H1 (cell line): ENCODE data around the gene PLPP7. TPM values are rescaled to one million over a fixed set of nuclear protein-coding genes. Genes with fewer than 3 reads are reported as not detected.

Experiments
- CTCF ChIA-PET: fragments of 300-600 bp; sonication (Branson Sonifier 250); formaldehyde crosslinking; loops from one replicate; lab custom pipeline; 2021; ENCODE audit not compliant: partially characterized antibody; lab: Charles Lee
- POLR2A ChIA-PET: fragments of 300-600 bp; sonication (Branson Sonifier 250); formaldehyde crosslinking; loops from one replicate; lab custom pipeline; 2021; ENCODE audit warnings: inconsistent platforms; ENCODE audit not compliant: partially characterized antibody; lab: Charles Lee
- DNase-seq, 2 experiments: peaks; one replicate each; pipeline versions ENCODE4 v3.0.0 to v3.0.0-alpha.2; 2010 to 2022; ENCODE audit warnings: low spot score in 2 of 2, low read depth in 1 of 2, mixed read lengths in 1 of 2
- FAIRE-seq: peaks from 2 replicates; lab custom pipeline; 2011; peaks lifted over from hg19 to GRCh38; lab: Jason Lieb, UNC
- H2AFZ ChIP-seq: 2 replicates; pipeline ENCODE4 v1.8.1; 2012; ENCODE audit warnings: low read length, inconsistent platforms
- H2AK5ac ChIP-seq: 2 replicates; pipeline ENCODE4 v1.6.1; 2013; ENCODE audit warnings: low read depth, low read length
- H2BK120ac ChIP-seq: replicated peaks from 2 replicates; pipeline ENCODE3; 2013; ENCODE audit warnings: low read depth, low read length, inconsistent platforms
- H2BK12ac ChIP-seq: 2 replicates; pipeline ENCODE4 v1.6.1; 2013; ENCODE audit warnings: low read depth, low read length
- H2BK15ac ChIP-seq: 2 replicates; pipeline ENCODE4 v1.6.1; 2013; ENCODE audit warnings: low read length
- H2BK20ac ChIP-seq: 2 replicates; pipeline ENCODE4 v1.6.1; 2013; ENCODE audit warnings: low read length
- H2BK5ac ChIP-seq: 2 replicates; pipeline ENCODE4 v1.6.1; 2013; ENCODE audit warnings: low read depth, low read length
- H3K14ac ChIP-seq: 2 replicates; pipeline ENCODE4 v1.6.1; 2013; ENCODE audit warnings: inconsistent platforms; ENCODE audit not compliant: insufficient read length
- H3K18ac ChIP-seq: 2 replicates; pipeline ENCODE4 v1.6.1; 2013; ENCODE audit warnings: low read length; ENCODE audit errors: extremely low read depth
- H3K23ac ChIP-seq: 2 replicates; pipeline ENCODE4 v1.6.1; 2013; ENCODE audit warnings: inconsistent platforms; ENCODE audit not compliant: insufficient read length
- H3K23me2 ChIP-seq: 2 replicates; pipeline ENCODE4 v1.6.1; 2013; ENCODE audit warnings: low read depth, low read length
- H3K27ac ChIP-seq: 2 replicates; pipeline ENCODE4 v1.6.1; 2011; ENCODE audit warnings: low read depth, low read length, inconsistent platforms
- H3K27me3 ChIP-seq, 4 experiments: replicated peaks in 1 of 4; 1 replicate in 1 of 4; 2 replicates in 3 of 4; pipeline versions ENCODE4 v1.6.1 to v1.8.1; 2011 to 2013; ENCODE audit warnings: low read length in 3 of 4, mild to moderate bottlenecking in 3 of 4, inconsistent platforms in 2 of 4, mixed read lengths in 2 of 4, moderate library complexity in 1 of 4; ENCODE audit not compliant: control insufficient read depth in 3 of 4, insufficient read depth in 3 of 4; ENCODE audit errors: extremely low read depth in 1 of 4
- H3K36me3 ChIP-seq, 4 experiments: 2 replicates each; pipeline versions ENCODE4 v1.6.1 to v1.8.1; 2011 to 2013; ENCODE audit warnings: mild to moderate bottlenecking in 4 of 4, low read length in 3 of 4, moderate library complexity in 2 of 4, control low read depth in 1 of 4, inconsistent platforms in 1 of 4; ENCODE audit not compliant: insufficient read depth in 4 of 4, control insufficient read depth in 2 of 4
- H3K4ac ChIP-seq: replicated peaks from 2 replicates; pipeline ENCODE3; 2013; ENCODE audit warnings: low read length, low read depth, mixed read lengths, inconsistent platforms; ENCODE audit not compliant: insufficient read length
- H3K4me1 ChIP-seq, 4 experiments: replicated peaks in 1 of 4; 1 replicate in 1 of 4; 2 replicates in 3 of 4; pipeline versions ENCODE4 v1.6.1 to v1.8.1; 2011 to 2013; ENCODE audit warnings: low read length in 3 of 4, inconsistent platforms in 2 of 4, mixed read lengths in 1 of 4; ENCODE audit not compliant: insufficient read depth in 4 of 4, control insufficient read depth in 3 of 4
- H3K4me2 ChIP-seq, 2 experiments: 2 replicates each; pipeline versions ENCODE4 v1.6.1 to v1.8.1; 2011 to 2013; ENCODE audit warnings: low read depth in 2 of 2, low read length in 2 of 2, control low read depth in 1 of 2, inconsistent platforms in 1 of 2, mild to moderate bottlenecking in 1 of 2; ENCODE audit not compliant: insufficient read depth in 1 of 2
- H3K4me3 ChIP-seq, 4 experiments: fragments of 200-600, 300-600 bp in 1 of 4; sonication (generic), shearing (Covaris generic), sonication (Bioruptor Twin) in 1 of 4; 2 replicates each; pipeline versions ENCODE4 v1.5.1 to v1.8.1; 2011 to 2016; ENCODE audit warnings: low read length in 4 of 4, low read depth in 3 of 4, control low read depth in 2 of 4, inconsistent platforms in 2 of 4, mild to moderate bottlenecking in 2 of 4, mixed read lengths in 1 of 4, moderate library complexity in 1 of 4; ENCODE audit not compliant: insufficient read depth in 2 of 4; ENCODE audit errors: extremely low read depth in 1 of 4
- H3K56ac ChIP-seq: replicated peaks from 2 replicates; pipeline ENCODE3; 2013; ENCODE audit warnings: low read depth, mild to moderate bottlenecking, mixed read lengths, low read length, inconsistent platforms; ENCODE audit not compliant: insufficient read length
- H3K79me1 ChIP-seq: 2 replicates; pipeline ENCODE4 v1.6.1; 2013; ENCODE audit warnings: low read depth, low read length, control low read depth
- H3K79me2 ChIP-seq, 2 experiments: 2 replicates each; pipeline versions ENCODE4 v1.6.1 to v1.8.1; 2012 to 2013; ENCODE audit warnings: low read length in 2 of 2, mild to moderate bottlenecking in 2 of 2, inconsistent platforms in 1 of 2; ENCODE audit not compliant: insufficient read depth in 2 of 2, control insufficient read depth in 1 of 2
- H3K9ac ChIP-seq, 4 experiments: replicated peaks in 1 of 4; 1 replicate in 1 of 4; 2 replicates in 3 of 4; pipeline versions ENCODE4 v1.6.1 to v1.8.1; 2011 to 2013; ENCODE audit warnings: low read depth in 3 of 4, low read length in 3 of 4, control low read depth in 2 of 4, mild to moderate bottlenecking in 2 of 4, moderate library complexity in 2 of 4, inconsistent platforms in 1 of 4; ENCODE audit errors: extremely low read depth in 1 of 4
- H3K9me3 ChIP-seq, 2 experiments: 2 replicates each; pipeline versions ENCODE4 v1.6.1 to v1.8.1; 2012 to 2013; ENCODE audit warnings: mild to moderate bottlenecking in 2 of 2, moderate library complexity in 2 of 2, control low read depth in 1 of 2, inconsistent platforms in 1 of 2, low read depth in 1 of 2, low read length in 1 of 2, mixed read lengths in 1 of 2; ENCODE audit not compliant: insufficient read depth in 2 of 2
- H4K20me1 ChIP-seq, 2 experiments: replicated peaks in 1 of 2; 2 replicates each; pipeline versions ENCODE3 to v1.8.1; 2011 to 2013; ENCODE audit warnings: inconsistent platforms in 2 of 2, low read length in 2 of 2, mild to moderate bottlenecking in 1 of 2; ENCODE audit not compliant: insufficient read depth in 2 of 2, control insufficient read depth in 1 of 2
- H4K5ac ChIP-seq: 2 replicates; pipeline ENCODE4 v1.6.1; 2013; ENCODE audit warnings: low read length, low read depth, mixed read lengths, inconsistent platforms; ENCODE audit not compliant: insufficient read length
- H4K8ac ChIP-seq: 2 replicates; pipeline ENCODE4 v1.8.0; 2013; ENCODE audit warnings: mild to moderate bottlenecking, moderate library complexity, low read length, inconsistent platforms; ENCODE audit not compliant: insufficient read depth; ENCODE audit errors: extremely low read depth
- H4K91ac ChIP-seq: replicated peaks from 2 replicates; pipeline ENCODE3; 2013; ENCODE audit warnings: low read length, mixed read lengths, inconsistent platforms; ENCODE audit not compliant: insufficient read length
- GTF2F1 ChIP-seq: IDR thresholded peaks from 2 replicates; pipeline ENCODE4 v1.6.1; 2012; ENCODE audit warnings: low read depth, low read length, improper control_type of control experiment, borderline replicate concordance
- WGBS, 2 experiments: shearing (Covaris generic) in 1 of 2; methylation state at CpG; one replicate each; pipeline versions ENCODE4 v1.1.6 to v1.1.7; 2013 to 2015; ENCODE audit warnings: low lambda C conversion rate in 2 of 2, mixed read lengths in 2 of 2, inconsistent platforms in 1 of 2, low coverage in 1 of 2, missing lambda C conversion rate in 1 of 2; ENCODE audit not compliant: insufficient replicate concordance in 2 of 2, insufficient coverage in 1 of 2, insufficient read length in 1 of 2; ENCODE audit errors: extremely low coverage in 1 of 2, missing lambda C conversion rate in 1 of 2; 5-methylcytosine and 5-hydroxymethylcytosine counted together
- polyA plus RNA-seq, 7 experiments: library from polyadenylated mRNA; depleted of rRNA in 3 of 7; stranded (reverse) in 5 of 7; unstranded in 2 of 7; fragments of >200 nt in 5 of 7; fragments of 200-250 nt in 2 of 7; gene quantifications; 1 replicate in 5 of 7; 2 replicates in 1 of 7; 4 replicates in 1 of 7; pipeline versions ENCODE4 v1.2.1 to v1.2.3, GENCODE V29; 2011 to 2013; ENCODE audit warnings: missing spikeins in 2 of 7, mixed read lengths in 2 of 7
- total RNA-seq: library from RNA; stranded (reverse); fragmentation: NEBNext Ultra II Directional; extraction: Animal tissue kit (Norgen Biotek cat#: 25700); gene quantifications from 2 replicates; pipeline ENCODE4 v1.2.1, GENCODE V29; 2021

Gene PLPP7
- total and polyA plus RNA-seq, 2 of the 8 experiments (the other 6 are each of a cell fraction or from before 2014, with no cell fraction given), result 3.4 to 3.9 TPM

DNA sequence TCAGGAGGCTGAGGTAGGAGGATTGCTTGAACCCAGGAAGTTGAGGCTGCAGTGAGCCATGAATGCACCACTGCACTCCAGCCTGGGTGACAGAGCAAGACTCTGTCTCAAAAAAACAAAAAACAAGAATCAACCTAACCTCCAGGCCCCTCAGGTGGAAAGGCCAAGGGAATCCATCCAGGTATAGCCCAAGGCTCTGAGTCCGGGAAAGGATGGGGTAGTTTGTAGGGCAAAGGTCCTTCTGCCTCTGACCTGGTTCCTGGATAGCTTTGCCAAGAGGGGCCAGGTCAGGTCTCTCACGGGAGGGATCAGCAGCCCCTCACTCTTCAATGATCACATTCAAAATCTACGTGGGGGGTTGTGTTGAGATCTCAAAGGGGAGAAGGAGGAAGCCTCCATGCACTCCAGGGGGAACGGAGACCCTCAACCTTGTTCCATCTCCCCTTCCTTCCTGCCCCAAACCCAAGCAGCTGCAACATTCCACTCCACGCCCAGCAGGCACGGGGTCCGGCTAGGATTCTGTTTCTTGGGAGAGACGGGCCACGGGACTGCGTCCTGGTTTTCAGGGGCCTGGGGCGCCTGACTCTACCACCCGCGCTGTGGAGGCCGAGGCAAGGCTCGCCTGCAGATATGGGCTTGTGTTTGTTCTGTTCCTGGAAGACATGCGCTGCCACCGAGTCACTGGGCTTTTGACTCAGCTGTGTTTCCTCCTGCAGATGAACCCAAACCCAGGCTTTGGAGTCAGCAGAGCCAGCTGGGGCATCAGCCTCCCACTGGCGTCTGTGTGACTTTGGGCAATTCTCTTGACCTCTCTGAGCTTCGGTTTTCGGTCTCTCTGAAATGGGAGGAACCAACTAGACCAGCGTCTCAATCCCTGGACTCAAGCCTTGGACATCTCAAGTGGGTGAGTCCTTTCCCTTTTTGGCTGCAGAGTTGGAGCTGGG lies 35.5 kb downstream of the PLPP7 start:
- no peak for TF ChIP-seq GTF2F1
- TF ChIP-seq, all 59 proteins: peak for 0
- no peak overlapping the region for H3K9ac ChIP-seq
- H3K56ac ChIP-seq, result no peak overlapping the region
- H3K9me3 ChIP-seq, result no peaks in the 10 kb centered on the region
- ChIA-PET POLR2A (interaction anchor here (0.6 to 2.0 kb wide), 3 partner anchors 10 to 203 kb away, joined by 3 to 7 read pairs (median 3); no protein-coding TSS in a partner anchor), CTCF (interaction anchor here (1.3 to 1.8 kb wide), 5 partner anchors 12 to 121 kb away, joined by 3 to 6 read pairs (median 5); no protein-coding TSS in a partner anchor)
- no peak overlapping the region for H3K4me2 ChIP-seq
- no peak overlapping the region for H3K4me3 ChIP-seq
- DNase-seq (no peak), FAIRE-seq (no peak)
- H3K79me1 ChIP-seq, result no peaks in the 10 kb centered on the region
- no peak overlapping the region for H2BK5ac ChIP-seq
- H2AK5ac ChIP-seq, result no peak overlapping the region
- H2BK15ac ChIP-seq, result no peak overlapping the region
- no peak overlapping the region for H4K5ac ChIP-seq
- H3K36me3 ChIP-seq, result no peaks in the 10 kb centered on the region
- H2AFZ ChIP-seq, result no peak overlapping the region
- H4K20me1 ChIP-seq, result no peaks in the 10 kb centered on the region
- peaks cover 0 to 7% (median 4%) of the 10 kb centered on the region in 4 experiments; a peak in 3 of 7 replicates for H3K4me1 ChIP-seq
- H4K91ac ChIP-seq, result peak overlapping the region; percentile 22
- no peaks in the 10 kb centered on the region for H3K23me2 ChIP-seq
- H3K14ac ChIP-seq, result no peak overlapping the region
- H2BK12ac ChIP-seq, result no peak overlapping the region
- WGBS, 2 experiments, result 92% methylated on average over 20 of the region's 21 CpGs; no CpG with 5 or more reads in 1 of the 2 experiments
- H2BK120ac ChIP-seq, result no peak overlapping the region
- H4K8ac ChIP-seq, result peak overlapping the region; percentile 68; the same call in 1 of the 2 replicates
- no peaks in the 10 kb centered on the region for H3K27me3 ChIP-seq
- H3K79me2 ChIP-seq, result no peaks in the 10 kb centered on the region
- no peak overlapping the region for H3K4ac ChIP-seq
- no peak overlapping the region; the same call in 1 of the 2 replicates for H3K18ac ChIP-seq
- H3K23ac ChIP-seq, result no peak overlapping the region
- no peak overlapping the region for H3K27ac ChIP-seq
- no peak overlapping the region for H2BK20ac ChIP-seq
